Endothelial cell of umbilical vein (primary cell): Measurements from ENCODE around the gene SH3GL3. TPM values are rescaled to one million over a fixed set of nuclear protein-coding genes. Genes with fewer than 3 reads are reported as not detected.

Source experiments
- BruUV-seq: library from RNA; stranded (reverse); fragments of 400-500 nt; replicated peaks from 2 replicates; lab custom pipeline; 2021; lab: Mats Ljungman, UMichigan
- CTCF ChIA-PET: fragments of 300-600, 350-600 bp; sonication (Branson Sonifier 250); formaldehyde crosslinking; loops from one replicate; lab custom pipeline; 2021; ENCODE audit warnings: antibody characterized with exemption, inconsistent platforms; lab: Charles Lee
- POLR2A ChIA-PET: fragments of 300-600, 350-600 bp; sonication (Branson Sonifier 250); formaldehyde crosslinking; loops from one replicate; lab custom pipeline; 2021; ENCODE audit warnings: antibody characterized with exemption, inconsistent platforms; lab: Charles Lee
- DNase-seq: peaks from one replicate; pipeline ENCODE4 v3.0.0-alpha.2; 2011; ENCODE audit warnings: low read depth, low spot score
- FAIRE-seq: peaks from 2 replicates; lab custom pipeline; 2011; peaks lifted over from hg19 to GRCh38; lab: Jason Lieb, UNC
- H2AFZ ChIP-seq: 2 replicates; pipeline ENCODE4 v1.6.0; 2012; ENCODE audit warnings: low read depth, low read length, control low read depth, inconsistent platforms
- H3K27ac ChIP-seq: 2 replicates; pipeline ENCODE4 v1.5.1; 2011; ENCODE audit warnings: low read depth, mild to moderate bottlenecking, control low read depth, low read length, moderate library complexity; ENCODE audit not compliant: insufficient read depth
- H3K27me3 ChIP-seq, 2 experiments: 2 replicates each; pipeline versions ENCODE4 v1.6.0 to v1.6.1; 2011; ENCODE audit warnings: low read length in 2 of 2, mixed read lengths in 1 of 2; ENCODE audit not compliant: control insufficient read depth in 2 of 2, insufficient read depth in 2 of 2
- H3K36me3 ChIP-seq, 2 experiments: 2 replicates in 1 of 2; 3 replicates in 1 of 2; pipeline ENCODE4 v1.5.1; 2011; ENCODE audit warnings: low read length in 2 of 2, mild to moderate bottlenecking in 1 of 2, moderate library complexity in 1 of 2; ENCODE audit not compliant: control insufficient read depth in 2 of 2, insufficient read depth in 2 of 2; ENCODE audit errors: extremely low read depth in 1 of 2
- H3K4me1 ChIP-seq: 3 replicates; pipeline ENCODE4 v1.5.1; 2011; ENCODE audit warnings: mild to moderate bottlenecking, low read length; ENCODE audit not compliant: control insufficient read depth, insufficient read depth; ENCODE audit errors: extremely low read depth
- H3K4me2 ChIP-seq: 2 replicates; pipeline ENCODE4 v1.6.1; 2011; ENCODE audit warnings: low read length, control low read depth, mixed read lengths; ENCODE audit not compliant: insufficient read depth
- H3K4me3 ChIP-seq, 3 experiments: fragments of 200-600 bp in 1 of 3; sonication (generic), shearing (Covaris generic) in 1 of 3; replicated peaks in 1 of 3; 2 replicates each; pipeline ENCODE4 v1.5.1; 2011 to 2016; ENCODE audit warnings: control low read depth in 3 of 3, low read length in 3 of 3, mild to moderate bottlenecking in 2 of 3, inconsistent platforms in 1 of 3, low read depth in 1 of 3, moderate library complexity in 1 of 3; ENCODE audit not compliant: insufficient read depth in 1 of 3
- H3K79me2 ChIP-seq: 2 replicates; pipeline ENCODE4 v1.6.0; 2012; ENCODE audit warnings: low read length, inconsistent platforms; ENCODE audit not compliant: control insufficient read depth, insufficient read depth
- H3K9ac ChIP-seq: replicated peaks from 2 replicates; pipeline ENCODE3; 2011; ENCODE audit warnings: low read length, control low read depth; ENCODE audit not compliant: insufficient read depth; ENCODE audit errors: extremely low read depth
- H3K9me1 ChIP-seq: replicated peaks from 3 replicates; pipeline ENCODE4 v1.6.0; 2011; ENCODE audit warnings: mild to moderate bottlenecking, low read length; ENCODE audit not compliant: control insufficient read depth, insufficient read depth; ENCODE audit errors: extremely low read depth
- H3K9me3 ChIP-seq: replicated peaks from 2 replicates; pipeline ENCODE4 v1.5.1; 2012; ENCODE audit warnings: low read length, inconsistent platforms; ENCODE audit not compliant: control insufficient read depth, insufficient read depth
- H4K20me1 ChIP-seq: replicated peaks from 2 replicates; pipeline ENCODE3; 2011; ENCODE audit warnings: mild to moderate bottlenecking, low read length; ENCODE audit not compliant: control insufficient read depth, insufficient read depth; ENCODE audit errors: extremely low read depth
- CTCF ChIP-seq, 2 donors: IDR thresholded peaks; 1 replicate in 1 of 2; 2 replicates in 1 of 2; pipeline ENCODE4 v1.5.1; 2011; ENCODE audit warnings: low read length in 2 of 2, mild to moderate bottlenecking in 2 of 2, moderate library complexity in 2 of 2, control low read depth in 1 of 2, inconsistent platforms in 1 of 2, low read depth in 1 of 2; ENCODE audit not compliant: insufficient read depth in 1 of 2; ENCODE audit errors: extremely low read depth in 1 of 2
- EZH2 ChIP-seq: IDR thresholded peaks from 2 replicates; pipeline ENCODE4 v1.6.1; 2012; ENCODE audit warnings: borderline replicate concordance, low read depth, mild to moderate bottlenecking, moderate library complexity, low read length, inconsistent platforms; ENCODE audit not compliant: severe bottlenecking
- FOS ChIP-seq: IDR thresholded peaks from 2 replicates; pipeline ENCODE4 v1.6.1; 2011; ENCODE audit warnings: mild to moderate bottlenecking, low read length, moderate library complexity, borderline replicate concordance; ENCODE audit not compliant: insufficient read depth
- GATA2 ChIP-seq: IDR thresholded peaks from 2 replicates; pipeline ENCODE4 v1.7.0; 2011; ENCODE audit warnings: low read depth, mild to moderate bottlenecking, moderate library complexity, mixed read lengths, low read length; ENCODE audit not compliant: insufficient read length, insufficient read depth
- JUN ChIP-seq: IDR thresholded peaks from 2 replicates; pipeline ENCODE4 v1.6.1; 2011; ENCODE audit warnings: borderline replicate concordance, low read depth; ENCODE audit not compliant: insufficient read length, insufficient read depth
- MAX ChIP-seq: IDR thresholded peaks from 2 replicates; pipeline ENCODE4 v1.6.1; 2011; ENCODE audit not compliant: insufficient read depth, insufficient read length
- MYC ChIP-seq: IDR thresholded peaks from one replicate; pipeline ENCODE4 v1.6.1; 2011; ENCODE audit warnings: mild to moderate bottlenecking, low read depth, low read length
- POLR2A ChIP-seq: IDR thresholded peaks from 2 replicates; pipeline ENCODE4 v1.6.1; 2012; ENCODE audit warnings: low read depth, mild to moderate bottlenecking, control low read depth, low read length
- POLR2AphosphoS5 ChIP-seq: IDR thresholded peaks from 2 replicates; pipeline ENCODE4 v1.6.1; 2012; ENCODE audit warnings: low read depth, mild to moderate bottlenecking, control low read depth, low read length, moderate library complexity; ENCODE audit not compliant: insufficient read depth
- dilution Hi-C: fragments of 300-500 bp; cut with MboI; formaldehyde crosslinking; loops from one replicate; pipeline ENCODE4 v1.15.0; 2019; ENCODE audit warnings: low sequenced_read_pairs; ENCODE audit not compliant: extremely low pct_ligation_motif_present
- intact Hi-C: fragments of 100-400 bp; cut with micrococcal nuclease; formaldehyde crosslinking; loops from one replicate; pipeline ENCODE4 v1.10.0; 2022
- polyA plus RNA-seq, 4 experiments: library from polyadenylated mRNA; depleted of rRNA in 3 of 4; stranded (reverse) in 3 of 4; unstranded in 1 of 4; fragments of >200 nt; gene quantifications; 2 replicates each; pipeline versions ENCODE4 v1.2.1 to v1.2.3, GENCODE V29; 2011 to 2012; ENCODE audit warnings: missing spikeins in 1 of 4
- total RNA-seq: library from RNA; stranded (reverse); gene quantifications from 2 replicates; pipeline ENCODE4 v1.2.3, GENCODE V29; 2021

SH3GL3 gene
- total and polyA plus RNA-seq, 2 donors (not counting 3 experiments of a cell fraction or from before 2014, with no cell fraction given): not detected

- dilution Hi-C loops (no loop called here), intact Hi-C loops (no loop called here)
- H3K4me3 ChIP-seq: no peak overlapping the region
- FAIRE-seq: no peak
- no peak overlapping the region for H3K27ac ChIP-seq
- no peaks in the 10 kb centered on the region for H4K20me1 ChIP-seq
- no peaks in the 10 kb centered on the region for H3K4me1 ChIP-seq
- H3K9me1 ChIP-seq: no peaks in the 10 kb centered on the region
- no peak overlapping the region for H3K9ac ChIP-seq
- no peak for DNase-seq
- no TSS peak for BruUV-seq
- CTCF ChIA-PET: no interaction called here
- POLR2A ChIA-PET: no interaction called here
- H3K36me3 ChIP-seq: no peaks in the 10 kb centered on the region
- H3K4me2 ChIP-seq: no peak overlapping the region
- no peaks in the 10 kb centered on the region for H3K9me3 ChIP-seq
- TF ChIP-seq CTCF (IDR thresholded peaks at IDR 0.05; ENCODE audit: extremely low read depth in 1 of 2, insufficient read depth in 1 of 2, low read depth in 1 of 2, low read length in 2 of 2) (no peak), POLR2A (no peak), POLR2AphosphoS5 (no peak), EZH2 (no peak), GATA2 (no peak), FOS (no peak), MAX (no peak), MYC (no peak), JUN (no peak)
- H2AFZ ChIP-seq: no peak overlapping the region
- no peaks in the 10 kb centered on the region for H3K27me3 ChIP-seq
- H3K79me2 ChIP-seq: no peaks in the 10 kb centered on the region
Measured at GRCh38 chr15:83613714-83614113, 166.6 kb downstream of the SH3GL3 start.
